Ishikawa (cell line): ENCODE data around the gene THSD4.

Experiments used
- TCF12 ChIP-seq: IDR thresholded peaks from 2 replicates; pipeline ENCODE4 v1.6.1; 2012; ENCODE audit warnings: low read depth
- USF1 ChIP-seq: IDR thresholded peaks from 2 replicates; pipeline ENCODE4 v1.6.1; 2012

GRCh38 chr15:71821547-71822129, 706.4 kb downstream of the THSD4 start:
- TF ChIP-seq TCF12 (no peak), USF1 (no peak)
